Cardiac muscle cell (in vitro differentiated cells and primary cell): Measurements from ENCODE around the gene NFILZ. TPM values are rescaled to one million over a fixed set of nuclear protein-coding genes. Genes with fewer than 3 reads are reported as not detected.
A peak's percentile ranks its signal among the peaks of the same experiment; 100 is the strongest.

Experiments
- DNase-seq, 2 donors: peaks; one replicate each; pipeline versions ENCODE4 v3.0.0 to v3.0.0-alpha.2; 2010 to 2017; ENCODE audit warnings: low read depth in 1 of 2, low spot score in 1 of 2
- H3K27ac ChIP-seq: fragments of 200-600 bp; sonication (generic); 2 replicates; pipeline ENCODE4 v1.5.1; 2016
- H3K27me3 ChIP-seq: fragments of 200-600 bp; sonication (generic); 2 replicates; pipeline ENCODE4 v1.6.0; 2016; ENCODE audit warnings: control low read depth
- H3K36me3 ChIP-seq: fragments of 200-600 bp; sonication (generic); 2 replicates; pipeline ENCODE4 v1.5.1; 2016; ENCODE audit warnings: control low read depth
- H3K4me1 ChIP-seq: fragments of 200-600 bp; sonication (generic); 2 replicates; pipeline ENCODE4 v1.8.1; 2017; ENCODE audit warnings: low read depth, mild to moderate bottlenecking, mixed run types
- H3K4me3 ChIP-seq: fragments of 200-600 bp; sonication (generic); 2 replicates; pipeline ENCODE4 v1.5.1; 2016; ENCODE audit warnings: mild to moderate bottlenecking
- H3K9me3 ChIP-seq: fragments of 200-600 bp; sonication (generic); 2 replicates; pipeline ENCODE4 v1.5.1; 2017; ENCODE audit warnings: low read depth, mild to moderate bottlenecking, control low read depth
- polyA plus RNA-seq: library from polyadenylated mRNA; unstranded; fragments of >200 nt; fragmentation: Nextera tagmentation; extraction: Ambion mirVana; gene quantifications from 2 replicates; pipeline ENCODE4 v1.2.1, GENCODE V29; 2016
- total RNA-seq: library from RNA; depleted of rRNA; stranded (reverse); fragments of >200 nt; gene quantifications from 2 replicates; pipeline ENCODE4 v1.2.3, GENCODE V29; 2016
- TF ChIP-seq, protein P1 (sequence below): IDR thresholded peaks from 2 replicates; pipeline ENCODE4 v1.5.1; 2012; ENCODE audit warnings: low read depth, mild to moderate bottlenecking, low read length

Gene NFILZ
- total and polyA plus RNA-seq, 2 experiments from 2014 or later, result not detected

DNA sequence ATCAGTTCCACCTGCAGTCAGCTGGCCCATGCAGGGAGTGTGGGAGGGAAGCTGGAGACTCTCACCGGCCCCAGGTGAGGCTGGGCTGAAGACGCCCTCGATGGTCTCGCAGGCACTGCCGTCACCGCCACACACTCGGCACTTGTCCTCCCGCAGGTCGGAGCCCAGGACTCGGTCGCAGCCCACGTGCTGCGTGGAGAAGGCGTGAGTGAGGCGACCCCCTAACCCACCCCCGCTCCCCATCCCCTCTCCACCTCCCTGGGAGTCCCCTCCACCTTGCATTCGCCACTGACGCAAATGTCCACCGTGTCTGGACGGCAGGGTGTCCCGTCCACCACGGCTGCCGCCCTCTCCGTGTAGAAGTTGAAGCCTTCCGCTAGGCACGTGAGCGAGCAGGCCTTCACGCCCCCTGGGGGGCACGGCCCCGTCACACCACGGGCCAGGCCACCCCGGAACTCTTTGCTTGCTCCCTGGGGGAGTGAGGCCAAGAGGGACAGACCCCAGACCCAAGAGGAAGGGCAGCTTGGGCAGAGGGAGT lies 41.2 kb upstream of the NFILZ start:
- Histone ChIP-seq H3K27me3 (no peaks in the 10 kb centered on the region), H3K9me3 (no peaks in the 10 kb centered on the region), H3K36me3 (no peaks in the 10 kb centered on the region), H3K27ac (no peak overlapping the region), H3K4me1 (no peaks in the 10 kb centered on the region), H3K4me3 (no peak overlapping the region)
- DNase-seq, result no peak
- TF ChIP-seq, protein P1, sequence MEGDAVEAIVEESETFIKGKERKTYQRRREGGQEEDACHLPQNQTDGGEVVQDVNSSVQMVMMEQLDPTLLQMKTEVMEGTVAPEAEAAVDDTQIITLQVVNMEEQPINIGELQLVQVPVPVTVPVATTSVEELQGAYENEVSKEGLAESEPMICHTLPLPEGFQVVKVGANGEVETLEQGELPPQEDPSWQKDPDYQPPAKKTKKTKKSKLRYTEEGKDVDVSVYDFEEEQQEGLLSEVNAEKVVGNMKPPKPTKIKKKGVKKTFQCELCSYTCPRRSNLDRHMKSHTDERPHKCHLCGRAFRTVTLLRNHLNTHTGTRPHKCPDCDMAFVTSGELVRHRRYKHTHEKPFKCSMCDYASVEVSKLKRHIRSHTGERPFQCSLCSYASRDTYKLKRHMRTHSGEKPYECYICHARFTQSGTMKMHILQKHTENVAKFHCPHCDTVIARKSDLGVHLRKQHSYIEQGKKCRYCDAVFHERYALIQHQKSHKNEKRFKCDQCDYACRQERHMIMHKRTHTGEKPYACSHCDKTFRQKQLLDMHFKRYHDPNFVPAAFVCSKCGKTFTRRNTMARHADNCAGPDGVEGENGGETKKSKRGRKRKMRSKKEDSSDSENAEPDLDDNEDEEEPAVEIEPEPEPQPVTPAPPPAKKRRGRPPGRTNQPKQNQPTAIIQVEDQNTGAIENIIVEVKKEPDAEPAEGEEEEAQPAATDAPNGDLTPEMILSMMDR, result no peak

DNA sequence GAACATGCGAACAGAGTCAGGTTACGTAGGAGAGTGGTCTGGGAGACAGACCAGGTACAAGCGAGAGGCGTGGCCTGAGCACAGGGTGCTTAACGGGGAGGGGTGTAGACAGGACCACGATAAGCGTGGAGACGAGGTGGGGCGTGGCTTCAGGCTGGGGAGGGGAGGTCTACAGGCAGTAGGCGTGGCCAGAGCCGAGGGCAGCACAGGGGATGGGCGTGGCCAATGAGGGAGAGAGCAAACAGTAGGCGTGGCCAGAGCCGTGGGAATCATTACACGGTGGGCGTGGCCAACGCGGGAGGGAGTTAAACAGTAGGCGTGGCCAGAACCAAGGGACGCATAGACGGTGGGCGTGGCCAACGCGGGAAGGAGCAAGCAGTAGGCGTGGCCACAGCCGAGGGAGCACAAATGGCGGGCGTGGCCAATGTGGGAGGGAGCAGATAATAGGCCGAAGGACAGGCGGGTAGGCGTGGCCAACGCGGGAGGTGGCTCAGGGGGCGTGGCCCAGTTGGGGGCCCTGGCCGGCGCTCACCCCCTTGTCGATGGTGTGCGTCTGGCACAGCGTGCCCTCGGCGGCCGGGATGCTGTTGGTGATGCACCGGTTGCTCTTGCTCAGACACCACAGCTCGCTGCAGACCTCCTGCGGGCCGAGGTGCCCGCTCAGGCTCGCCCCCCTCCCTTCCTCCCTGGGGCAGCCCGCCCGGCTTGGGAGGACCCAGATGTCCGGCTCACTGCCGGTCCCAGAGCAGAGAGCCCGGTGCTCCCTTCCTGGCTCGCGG lies 38.0 kb upstream of the NFILZ start:
- Histone ChIP-seq H3K36me3 (no peaks in the 10 kb centered on the region), H3K27me3 (no peaks in the 10 kb centered on the region), H3K4me1 (no peaks in the 10 kb centered on the region), H3K27ac (peak overlapping the region; percentile 5), H3K4me3 (peak overlapping the region; percentile 28), H3K9me3 (no peaks in the 10 kb centered on the region)
- DNase-seq, result peak; percentile 99 to 100
- TF ChIP-seq, protein P1, result no peak

DNA sequence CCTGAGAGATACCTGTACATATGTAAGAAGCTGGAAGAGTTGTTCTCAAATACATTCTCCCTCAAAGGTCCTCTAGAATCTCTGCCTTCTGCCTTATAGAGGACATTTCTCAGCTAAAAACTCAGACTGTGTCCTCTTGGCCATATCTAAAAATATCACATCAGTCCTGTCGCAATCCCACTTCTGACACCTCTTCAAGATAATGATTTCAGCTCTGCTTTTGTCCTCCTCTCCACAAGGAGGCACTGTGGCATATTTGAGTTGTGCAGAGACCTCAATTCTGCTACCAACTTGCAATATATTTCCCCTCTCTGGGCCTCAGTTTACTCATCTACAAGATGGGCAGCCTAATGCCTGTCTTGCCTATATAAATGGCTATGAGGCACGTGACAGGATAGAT lies 36.5 kb upstream of the NFILZ start:
- Histone ChIP-seq H3K4me1 (no peaks in the 10 kb centered on the region), H3K27ac (no peak overlapping the region), H3K36me3 (no peaks in the 10 kb centered on the region), H3K9me3 (no peaks in the 10 kb centered on the region), H3K27me3 (no peaks in the 10 kb centered on the region), H3K4me3 (no peak overlapping the region)
- TF ChIP-seq, protein P1, result peak; percentile 22
- DNase-seq, result no peak

DNA sequence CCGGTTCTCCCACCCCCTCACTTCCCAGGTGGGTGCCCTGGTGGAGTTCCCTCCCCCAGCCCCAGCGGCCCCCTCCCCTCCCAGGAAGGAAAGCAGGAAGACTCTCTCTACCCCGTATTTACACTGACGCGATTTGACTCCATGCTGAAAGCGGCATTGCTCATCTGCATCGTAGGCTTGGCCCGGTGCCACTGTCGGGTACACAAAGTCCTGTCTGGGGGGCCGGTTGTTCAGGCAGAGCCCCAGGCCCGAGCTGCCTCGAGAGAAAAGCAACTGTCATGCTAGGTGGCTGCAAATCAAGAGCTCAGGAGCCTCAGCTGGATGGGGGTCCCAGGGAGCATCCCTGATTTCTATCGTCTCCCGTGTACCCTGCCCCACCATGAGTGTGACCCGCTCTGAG lies 34.8 kb upstream of the NFILZ start:
- H3K4me3 ChIP-seq, result no peak overlapping the region
- no peak overlapping the region for H3K27ac ChIP-seq
- H3K36me3 ChIP-seq, result no peaks in the 10 kb centered on the region
- TF ChIP-seq, protein P1, result no peak
- H3K4me1 ChIP-seq, result no peaks in the 10 kb centered on the region
- H3K27me3 ChIP-seq, result no peaks in the 10 kb centered on the region
- DNase-seq, result no peak
- no peaks in the 10 kb centered on the region for H3K9me3 ChIP-seq

DNA sequence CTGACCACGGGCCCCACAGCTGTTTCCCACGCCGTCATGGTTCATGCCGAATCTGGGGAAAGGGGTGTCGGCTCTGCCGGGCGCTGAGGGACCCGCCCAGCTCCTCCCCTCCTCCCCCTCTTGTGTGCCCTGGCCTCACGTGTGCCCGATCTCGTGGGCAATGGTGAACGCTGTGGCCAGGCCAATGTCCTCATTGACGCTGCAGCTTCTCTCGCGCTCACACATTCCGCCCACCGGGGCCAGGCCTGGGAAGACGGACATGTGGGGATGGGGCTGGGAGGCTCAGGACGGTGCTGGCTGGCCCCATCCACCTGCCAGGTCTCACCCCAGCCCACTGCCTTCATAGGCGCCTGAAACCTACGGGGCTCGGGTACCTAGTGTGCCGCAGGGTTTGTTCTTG lies 34.3 kb upstream of the NFILZ start:
- TF ChIP-seq, protein P1, result no peak
- no peaks in the 10 kb centered on the region for H3K4me1 ChIP-seq
- H3K9me3 ChIP-seq, result no peaks in the 10 kb centered on the region
- H3K27me3 ChIP-seq, result no peaks in the 10 kb centered on the region
- H3K36me3 ChIP-seq, result no peaks in the 10 kb centered on the region
- no peak overlapping the region for H3K27ac ChIP-seq
- no peak overlapping the region for H3K4me3 ChIP-seq
- DNase-seq, result no peak
